ENCODE data around the gene DMD. TPM values are rescaled to one million over a fixed set of nuclear protein-coding genes. Genes with fewer than 3 reads are reported as not detected.

DMD gene
- total RNA-seq, 1 experiment from 2014 or later = 2.2 TPM

DNA sequence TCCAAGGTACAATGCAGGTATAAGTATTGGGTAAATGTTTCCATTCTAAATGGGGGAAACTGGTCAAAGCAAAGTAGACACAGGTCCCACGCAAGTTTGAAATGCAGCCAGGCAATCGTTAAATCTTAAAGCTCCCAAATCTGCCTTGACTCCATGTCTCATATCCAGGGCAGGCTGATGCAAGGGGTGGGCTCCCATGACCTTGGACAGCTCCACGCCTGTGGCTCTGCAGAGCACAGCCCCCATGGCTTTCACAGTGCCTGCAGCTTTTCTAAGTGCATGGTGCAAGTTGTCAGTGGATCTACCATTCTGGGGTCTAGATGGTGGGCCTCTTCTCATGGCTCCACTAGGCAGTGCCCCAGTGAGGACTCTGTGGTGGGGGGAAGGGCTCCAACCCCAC is 436.4 kb downstream of the DMD start:
- BruUV-seq (replicated peaks) = no TSS peak
- Histone ChIP-seq H3K9me3 (ENCODE audit: control insufficient read depth, insufficient read depth, low read depth, low read length) (no peaks in the 10 kb centered on the region), H3K4me1 (ENCODE audit: control insufficient read depth, insufficient read depth, low read length) (no peaks in the 10 kb centered on the region), H3K36me3 (ENCODE audit: control insufficient read depth, insufficient read depth, low read length) (no peaks in the 10 kb centered on the region), H3K27ac (ENCODE audit: low read length) (no peak overlapping the region), H3K4me3 (ENCODE audit: low read depth in 2 of 2, low read length in 2 of 2) (no peak overlapping the region), H3K27me3 (ENCODE audit: control insufficient read depth, insufficient read depth, low read length) (no peaks in the 10 kb centered on the region)
- POLR2A ChIA-PET = no interaction called here
- no peak for ATAC-seq
- in situ Hi-C loops (cut with HindIII; ENCODE audit: low pct_unique_long_range_greater_than_20kb, low sequenced_read_pairs) (no loop called here), intact Hi-C loops (cut with micrococcal nuclease; ENCODE audit: unreplicated experiment) (no loop called here)
- CTCF ChIA-PET = no interaction called here
- DNase-seq (ENCODE audit: low read depth, low spot score) = no peak
- TF ChIP-seq TCF7L2 (IDR thresholded peaks at IDR 0.05; ENCODE audit: low read depth, low read length) (no peak), POLR2AphosphoS5 (IDR thresholded peaks at IDR 0.05; ENCODE audit: low read depth, low read length) (no peak), REST (IDR thresholded peaks at IDR 0.05; ENCODE audit: insufficient read depth in 1 of 2, low read depth in 2 of 2, low read length in 1 of 2) (no peak), SIN3A (IDR thresholded peaks at IDR 0.05; ENCODE audit: borderline replicate concordance, insufficient read depth, low read depth, low read length) (no peak)
- TF ChIP-seq, protein P1, sequence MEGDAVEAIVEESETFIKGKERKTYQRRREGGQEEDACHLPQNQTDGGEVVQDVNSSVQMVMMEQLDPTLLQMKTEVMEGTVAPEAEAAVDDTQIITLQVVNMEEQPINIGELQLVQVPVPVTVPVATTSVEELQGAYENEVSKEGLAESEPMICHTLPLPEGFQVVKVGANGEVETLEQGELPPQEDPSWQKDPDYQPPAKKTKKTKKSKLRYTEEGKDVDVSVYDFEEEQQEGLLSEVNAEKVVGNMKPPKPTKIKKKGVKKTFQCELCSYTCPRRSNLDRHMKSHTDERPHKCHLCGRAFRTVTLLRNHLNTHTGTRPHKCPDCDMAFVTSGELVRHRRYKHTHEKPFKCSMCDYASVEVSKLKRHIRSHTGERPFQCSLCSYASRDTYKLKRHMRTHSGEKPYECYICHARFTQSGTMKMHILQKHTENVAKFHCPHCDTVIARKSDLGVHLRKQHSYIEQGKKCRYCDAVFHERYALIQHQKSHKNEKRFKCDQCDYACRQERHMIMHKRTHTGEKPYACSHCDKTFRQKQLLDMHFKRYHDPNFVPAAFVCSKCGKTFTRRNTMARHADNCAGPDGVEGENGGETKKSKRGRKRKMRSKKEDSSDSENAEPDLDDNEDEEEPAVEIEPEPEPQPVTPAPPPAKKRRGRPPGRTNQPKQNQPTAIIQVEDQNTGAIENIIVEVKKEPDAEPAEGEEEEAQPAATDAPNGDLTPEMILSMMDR (IDR thresholded peaks at IDR 0.05) = no peak

DNA sequence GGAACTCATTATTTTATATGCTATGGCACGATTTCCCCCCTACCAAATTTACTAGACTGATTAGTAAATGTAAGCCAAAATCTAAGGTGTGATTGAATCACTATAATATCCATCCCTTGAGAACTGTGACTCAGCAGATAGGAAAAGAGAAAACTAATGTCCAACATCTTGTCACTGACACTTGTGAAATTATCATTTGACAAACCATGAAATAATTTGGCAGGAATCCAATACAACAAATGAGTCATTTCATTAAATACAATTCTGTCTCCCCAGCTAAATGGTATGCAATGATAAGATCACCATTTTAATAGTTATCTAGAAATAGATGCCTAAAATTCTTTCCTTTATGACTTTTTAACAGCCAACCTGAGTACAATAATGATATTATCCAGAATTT is 462.3 kb downstream of the DMD start:
- CTCF ChIA-PET = no interaction called here
- intact Hi-C loops (cut with micrococcal nuclease; ENCODE audit: unreplicated experiment) = no loop called here

More for the DNA sequence above, 462.3 kb downstream of the DMD start:
- POLR2A ChIA-PET = no interaction called here
- no peak for DNase-seq (ENCODE audit: low read depth, low spot score)
- Histone ChIP-seq H3K4me3 (ENCODE audit: low read depth in 2 of 2, low read length in 2 of 2) (no peak overlapping the region), H3K36me3 (ENCODE audit: control insufficient read depth, insufficient read depth, low read length) (no peaks in the 10 kb centered on the region), H3K27ac (ENCODE audit: low read length) (no peak overlapping the region), H3K27me3 (ENCODE audit: control insufficient read depth, insufficient read depth, low read length) (no peaks in the 10 kb centered on the region), H3K4me1 (ENCODE audit: control insufficient read depth, insufficient read depth, low read length) (no peaks in the 10 kb centered on the region), H3K9me3 (ENCODE audit: control insufficient read depth, insufficient read depth, low read depth, low read length) (no peaks in the 10 kb centered on the region)
- no peak for ATAC-seq
- TF ChIP-seq REST (IDR thresholded peaks at IDR 0.05; ENCODE audit: insufficient read depth in 1 of 2, low read depth in 2 of 2, low read length in 1 of 2) (no peak), POLR2AphosphoS5 (IDR thresholded peaks at IDR 0.05; ENCODE audit: low read depth, low read length) (no peak), TCF7L2 (IDR thresholded peaks at IDR 0.05; ENCODE audit: low read depth, low read length) (no peak), SIN3A (IDR thresholded peaks at IDR 0.05; ENCODE audit: borderline replicate concordance, insufficient read depth, low read depth, low read length) (no peak)
- TF ChIP-seq, protein P1 (IDR thresholded peaks at IDR 0.05) = no peak
- in situ Hi-C loops (cut with HindIII; ENCODE audit: low pct_unique_long_range_greater_than_20kb, low sequenced_read_pairs) = no loop called here
- BruUV-seq (replicated peaks) = no TSS peak

Measured in Panc1 (cell line).